Measurements from ENCODE around the gene RHBDF1.

The RHBDF1 gene

DNA sequence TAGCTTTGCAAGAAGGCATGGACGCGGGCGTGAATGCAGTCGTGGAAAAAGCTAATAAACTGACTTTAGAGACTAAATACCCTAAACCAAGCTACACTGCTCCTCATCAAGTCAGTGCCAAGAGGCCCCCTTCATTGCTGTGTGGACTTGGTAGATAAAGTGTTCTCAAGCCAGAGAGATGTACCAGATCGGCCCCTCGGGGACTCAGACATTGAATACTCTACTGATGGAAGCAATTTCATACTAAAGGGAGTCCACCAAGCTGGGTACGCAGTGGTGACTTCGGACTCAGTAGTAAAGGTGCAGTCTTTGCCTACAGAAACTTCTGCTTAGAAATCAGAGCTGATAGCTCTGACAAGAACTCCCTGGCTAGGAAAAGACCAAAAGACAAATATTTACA is 27.8 kb downstream of the RHBDF1 start:
- Histone ChIP-seq H3K4me2 (ENCODE audit: low read depth, low read length) (no peak overlapping the region), H4K20me1 (ENCODE audit: insufficient read depth, low read length) (no peaks in the 10 kb centered on the region), H3K27ac (ENCODE audit: low read length) (no peak overlapping the region), H3K9me2 (replicated peaks; ENCODE audit: insufficient read depth, low read length) (no peaks in the 10 kb centered on the region), H3K4me3 (ENCODE audit: low read length) (no peak overlapping the region), H3K36me3 (replicated peaks; ENCODE audit: insufficient read depth, low read length) (no peaks in the 10 kb centered on the region; the same call in 1 of the 2 replicates), H3K9me3 (replicated peaks; ENCODE audit: insufficient read depth, low read length) (no peaks in the 10 kb centered on the region), H3K9ac (ENCODE audit: low read length) (no peak overlapping the region), H3F3A (ENCODE audit: insufficient read depth, low read length) (peaks cover 11% of the 10 kb centered on the region), H3K79me2 (ENCODE audit: low read length) (peaks cover 44% of the 10 kb centered on the region), H3K4me1 (ENCODE audit: low read length) (peaks cover 4% of the 10 kb centered on the region; the same call in 1 of the 2 replicates), H3K27me3 (replicated peaks; ENCODE audit: insufficient read depth, low read length) (no peaks in the 10 kb centered on the region), H2AFZ (ENCODE audit: low read length) (no peak overlapping the region)
- no peak for TF ChIP-seq EZH2 (optimal IDR thresholded peaks at IDR 0.05; ENCODE audit: low read depth, low read length)
- no peak for TF ChIP-seq EZH2phosphoT487 (IDR thresholded peaks at IDR 0.05; ENCODE audit: low read length)
- DNase-seq, result no peak

DNA sequence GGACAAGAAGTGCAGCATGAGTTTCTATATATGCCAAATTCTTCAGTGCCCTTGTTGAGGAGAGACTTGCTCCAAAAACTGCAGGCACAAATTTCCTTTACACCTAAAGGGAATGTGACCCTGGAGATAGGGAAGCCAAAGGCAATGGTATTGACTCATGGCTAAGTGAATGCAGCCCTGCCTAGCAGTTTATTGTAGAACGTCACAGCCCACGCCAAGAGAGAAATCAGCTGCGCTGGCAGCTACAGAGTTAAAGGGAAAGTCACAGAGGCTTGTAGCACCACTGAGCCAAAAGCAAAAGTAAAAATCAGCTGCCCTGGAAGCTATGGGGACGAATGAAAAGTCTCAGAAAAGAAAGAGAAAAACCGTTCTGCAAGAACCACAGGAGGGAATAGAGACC is 29.1 kb downstream of the RHBDF1 start:
- DNase-seq, result no peak
- Histone ChIP-seq H3K9me3 (replicated peaks; ENCODE audit: insufficient read depth, low read length) (no peaks in the 10 kb centered on the region), H3K4me3 (ENCODE audit: low read length) (no peak overlapping the region), H3K4me1 (ENCODE audit: low read length) (peaks cover 18% of the 10 kb centered on the region), H3K9ac (ENCODE audit: low read length) (no peak overlapping the region), H3F3A (ENCODE audit: insufficient read depth, low read length) (peaks cover 18% of the 10 kb centered on the region), H3K9me2 (replicated peaks; ENCODE audit: insufficient read depth, low read length) (no peaks in the 10 kb centered on the region), H3K27ac (ENCODE audit: low read length) (no peak overlapping the region), H4K20me1 (ENCODE audit: insufficient read depth, low read length) (no peaks in the 10 kb centered on the region), H3K36me3 (replicated peaks; ENCODE audit: insufficient read depth, low read length) (no peaks in the 10 kb centered on the region; the same call in 1 of the 2 replicates), H3K27me3 (replicated peaks; ENCODE audit: insufficient read depth, low read length) (no peaks in the 10 kb centered on the region), H3K79me2 (ENCODE audit: low read length) (peaks cover 36% of the 10 kb centered on the region), H2AFZ (ENCODE audit: low read length) (no peak overlapping the region), H3K4me2 (ENCODE audit: low read depth, low read length) (no peak overlapping the region)
- no peak for TF ChIP-seq EZH2 (optimal IDR thresholded peaks at IDR 0.05; ENCODE audit: low read depth, low read length)
- no peak for TF ChIP-seq EZH2phosphoT487 (IDR thresholded peaks at IDR 0.05; ENCODE audit: low read length)
- TF ChIP-seq, protein P1, sequence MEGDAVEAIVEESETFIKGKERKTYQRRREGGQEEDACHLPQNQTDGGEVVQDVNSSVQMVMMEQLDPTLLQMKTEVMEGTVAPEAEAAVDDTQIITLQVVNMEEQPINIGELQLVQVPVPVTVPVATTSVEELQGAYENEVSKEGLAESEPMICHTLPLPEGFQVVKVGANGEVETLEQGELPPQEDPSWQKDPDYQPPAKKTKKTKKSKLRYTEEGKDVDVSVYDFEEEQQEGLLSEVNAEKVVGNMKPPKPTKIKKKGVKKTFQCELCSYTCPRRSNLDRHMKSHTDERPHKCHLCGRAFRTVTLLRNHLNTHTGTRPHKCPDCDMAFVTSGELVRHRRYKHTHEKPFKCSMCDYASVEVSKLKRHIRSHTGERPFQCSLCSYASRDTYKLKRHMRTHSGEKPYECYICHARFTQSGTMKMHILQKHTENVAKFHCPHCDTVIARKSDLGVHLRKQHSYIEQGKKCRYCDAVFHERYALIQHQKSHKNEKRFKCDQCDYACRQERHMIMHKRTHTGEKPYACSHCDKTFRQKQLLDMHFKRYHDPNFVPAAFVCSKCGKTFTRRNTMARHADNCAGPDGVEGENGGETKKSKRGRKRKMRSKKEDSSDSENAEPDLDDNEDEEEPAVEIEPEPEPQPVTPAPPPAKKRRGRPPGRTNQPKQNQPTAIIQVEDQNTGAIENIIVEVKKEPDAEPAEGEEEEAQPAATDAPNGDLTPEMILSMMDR (IDR thresholded peaks at IDR 0.05; ENCODE audit: low read length), result no peak

DNA sequence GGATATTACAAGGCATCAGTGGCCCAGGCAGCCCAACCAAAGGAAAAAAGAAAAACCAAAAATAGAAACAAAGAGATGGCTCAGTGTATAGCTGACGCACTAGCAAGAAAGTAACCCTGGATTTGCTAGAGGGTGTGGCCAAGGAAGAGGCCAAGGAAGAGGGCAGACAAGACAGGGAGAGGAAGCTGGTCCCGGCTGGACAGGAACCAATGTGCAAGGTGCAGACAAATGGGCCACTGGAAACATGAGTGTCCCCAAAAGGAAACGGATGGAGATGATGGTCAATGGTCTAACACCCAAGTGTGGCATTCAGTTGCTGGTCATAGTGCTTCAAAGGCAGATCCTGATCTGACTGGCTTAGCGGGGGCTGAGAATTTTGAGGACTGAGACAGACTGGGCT is 29.7 kb downstream of the RHBDF1 start:
- TF ChIP-seq, protein P1 (IDR thresholded peaks at IDR 0.05; ENCODE audit: low read length), result no peak
- TF ChIP-seq EZH2phosphoT487 (IDR thresholded peaks at IDR 0.05; ENCODE audit: low read length) (no peak), EZH2 (optimal IDR thresholded peaks at IDR 0.05; ENCODE audit: low read depth, low read length) (no peak)
- H3K4me1 ChIP-seq (ENCODE audit: low read length), result peaks cover 22% of the 10 kb centered on the region
- H3F3A ChIP-seq (ENCODE audit: insufficient read depth, low read length), result peaks cover 18% of the 10 kb centered on the region
- no peak overlapping the region for H3K4me3 ChIP-seq (ENCODE audit: low read length)
- no peaks in the 10 kb centered on the region for H4K20me1 ChIP-seq (ENCODE audit: insufficient read depth, low read length)
- no peaks in the 10 kb centered on the region; the same call in 1 of the 2 replicates for H3K36me3 ChIP-seq (replicated peaks; ENCODE audit: insufficient read depth, low read length)
- no peak overlapping the region for H3K27ac ChIP-seq (ENCODE audit: low read length)
- no peaks in the 10 kb centered on the region for H3K27me3 ChIP-seq (replicated peaks; ENCODE audit: insufficient read depth, low read length)
- H2AFZ ChIP-seq (ENCODE audit: low read length), result no peak overlapping the region
- DNase-seq, result no peak
- H3K79me2 ChIP-seq (ENCODE audit: low read length), result peaks cover 33% of the 10 kb centered on the region
- no peaks in the 10 kb centered on the region for H3K9me3 ChIP-seq (replicated peaks; ENCODE audit: insufficient read depth, low read length)
- H3K9me2 ChIP-seq (replicated peaks; ENCODE audit: insufficient read depth, low read length), result no peaks in the 10 kb centered on the region
- no peak overlapping the region for H3K9ac ChIP-seq (ENCODE audit: low read length)
- H3K4me2 ChIP-seq (ENCODE audit: low read depth, low read length), result no peak overlapping the region

DNA sequence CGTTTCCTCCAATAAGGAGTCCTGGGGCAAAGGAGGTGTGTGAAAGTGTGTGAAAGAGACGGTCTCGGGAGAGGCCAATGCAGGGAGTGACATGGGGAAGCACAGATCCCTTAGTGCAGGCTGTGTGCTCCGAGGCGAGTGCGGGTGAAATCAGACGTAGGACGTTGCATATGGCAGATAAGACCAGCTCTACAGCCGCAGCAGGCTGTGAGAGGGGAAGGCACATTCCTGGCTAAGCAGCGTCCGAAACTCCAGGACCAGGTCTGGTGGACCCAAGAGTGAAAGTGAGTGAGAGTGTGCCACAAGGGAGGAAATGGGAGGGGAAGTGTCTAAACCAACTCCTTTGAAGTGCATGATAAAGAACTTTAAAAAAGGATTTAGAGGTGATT is 30.4 kb downstream of the RHBDF1 start:
- no peak overlapping the region for H3K27ac ChIP-seq (ENCODE audit: low read length)
- H4K20me1 ChIP-seq (ENCODE audit: insufficient read depth, low read length), result no peaks in the 10 kb centered on the region
- H3K4me1 ChIP-seq (ENCODE audit: low read length), result peaks cover 22% of the 10 kb centered on the region
- no peaks in the 10 kb centered on the region for H3K9me2 ChIP-seq (replicated peaks; ENCODE audit: insufficient read depth, low read length)
- H3K27me3 ChIP-seq (replicated peaks; ENCODE audit: insufficient read depth, low read length), result no peaks in the 10 kb centered on the region
- TF ChIP-seq EZH2 (optimal IDR thresholded peaks at IDR 0.05; ENCODE audit: low read depth, low read length) (no peak), EZH2phosphoT487 (IDR thresholded peaks at IDR 0.05; ENCODE audit: low read length) (no peak)
- TF ChIP-seq, protein P1 (IDR thresholded peaks at IDR 0.05; ENCODE audit: low read length), result no peak
- H3K79me2 ChIP-seq (ENCODE audit: low read length), result peaks cover 29% of the 10 kb centered on the region
- H3K9me3 ChIP-seq (replicated peaks; ENCODE audit: insufficient read depth, low read length), result no peaks in the 10 kb centered on the region
- H3K36me3 ChIP-seq (replicated peaks; ENCODE audit: insufficient read depth, low read length), result no peaks in the 10 kb centered on the region; the same call in 1 of the 2 replicates
- H3F3A ChIP-seq (ENCODE audit: insufficient read depth, low read length), result peaks cover 18% of the 10 kb centered on the region
- no peak for DNase-seq
- no peak overlapping the region for H2AFZ ChIP-seq (ENCODE audit: low read length)
- no peak overlapping the region for H3K9ac ChIP-seq (ENCODE audit: low read length)
- H3K4me3 ChIP-seq (ENCODE audit: low read length), result no peak overlapping the region
- H3K4me2 ChIP-seq (ENCODE audit: low read depth, low read length), result no peak overlapping the region
